Measurements from ENCODE around the gene PSMD1.

The PSMD1 gene

GRCh38 chr2:231211486-231211885, 154.8 kb downstream of the PSMD1 start:
- DNase-seq (ENCODE audit: low read depth) = no peak

GRCh38 chr2:231212329-231212845, 155.7 kb downstream of the PSMD1 start:
- DNase-seq (ENCODE audit: low read depth) = peak; percentile 22

- no peak for DNase-seq (ENCODE audit: low read depth)
Observed at GRCh38 chr2:231213931-231214642, 157.4 kb downstream of the PSMD1 start.

GRCh38 chr2:231218366-231218765, 161.7 kb downstream of the PSMD1 start:
- no peak for DNase-seq (ENCODE audit: low read depth)

GRCh38 chr2:231219289-231219688, 162.6 kb downstream of the PSMD1 start:
- DNase-seq (ENCODE audit: low read depth) = no peak

GRCh38 chr2:231221761-231222160, 165.1 kb downstream of the PSMD1 start:
- no peak for DNase-seq (ENCODE audit: low read depth)
